Progenitor cell of endocrine pancreas (in vitro differentiated cells): Measurements from ENCODE around the gene CLEC16A. TPM values are rescaled to one million over a fixed set of nuclear protein-coding genes. Genes with fewer than 3 reads are reported as not detected.

Experiments
- DNase-seq: peaks from one replicate; pipeline ENCODE4 v3.0.0; 2021; ENCODE audit warnings: low spot score; ENCODE audit not compliant: unreplicated experiment
- H3K27ac Mint-ChIP-seq: 2 replicates; pipeline ENCODE4 v1.8.0; 2021; ENCODE audit warnings: mild to moderate bottlenecking, moderate library complexity, mixed read lengths
- H3K27me3 Mint-ChIP-seq: 2 replicates; pipeline ENCODE4 v1.8.0; 2021; ENCODE audit warnings: mixed read lengths
- H3K36me3 Mint-ChIP-seq: 2 replicates; pipeline ENCODE4 v1.8.0; 2022; ENCODE audit warnings: mixed read lengths; ENCODE audit not compliant: insufficient read depth
- H3K4me1 Mint-ChIP-seq: 2 replicates; pipeline ENCODE4 v1.8.0; 2021; ENCODE audit warnings: low read depth, mixed read lengths
- H3K4me3 Mint-ChIP-seq: 2 replicates; pipeline ENCODE4 v1.8.0; 2021; ENCODE audit warnings: low read depth, mild to moderate bottlenecking, moderate library complexity, mixed read lengths
- H3K9me3 Mint-ChIP-seq: 2 replicates; pipeline ENCODE4 v1.8.0; 2021; ENCODE audit warnings: low read depth, mixed read lengths
- total RNA-seq: library from RNA; stranded (reverse); gene quantifications from 2 replicates; pipeline ENCODE4 v1.2.1, GENCODE V29; 2021
- TF ChIP-seq, protein P1 (sequence below): fragments of 200-600 bp; sonication (generic); IDR thresholded peaks from one replicate; pipeline ENCODE4 v1.5.0; 2021; ENCODE audit warnings: antibody characterized with exemption, mild to moderate bottlenecking; ENCODE audit not compliant: unreplicated experiment

CLEC16A gene
- total RNA-seq, 1 donor from 2014 or later = 34.3 TPM

DNA sequence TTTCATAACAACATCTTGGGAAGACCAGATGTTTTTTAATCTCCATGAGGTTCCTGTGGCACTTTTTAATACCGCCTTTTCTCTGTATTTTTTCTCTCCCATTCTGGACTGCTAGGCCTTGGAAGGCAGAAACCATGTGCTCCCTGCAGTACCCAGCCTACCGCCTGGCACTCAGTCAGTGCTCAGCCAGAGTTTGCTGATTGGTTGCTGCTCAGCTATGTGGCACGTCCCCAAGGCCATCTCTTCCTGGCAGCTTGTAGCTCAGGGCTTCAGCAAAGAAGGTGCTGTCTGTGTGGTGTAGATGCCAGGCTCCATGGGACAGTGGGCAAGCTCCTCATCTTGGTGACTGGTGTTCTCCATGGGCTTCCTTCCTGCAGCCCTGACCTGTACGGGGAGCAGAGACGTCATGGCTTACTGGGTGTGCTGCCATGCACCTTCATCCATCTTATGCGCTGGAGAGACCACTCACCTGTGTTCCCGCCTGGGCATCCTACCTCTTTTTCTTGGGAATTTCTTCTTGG is 86.7 kb downstream of the CLEC16A start:
- Mint-ChIP-seq H3K27me3 (no peaks in the 10 kb centered on the region), H3K36me3 (peaks cover 49% of the 10 kb centered on the region), H3K4me3 (no peak overlapping the region), H3K4me1 (peaks cover 2% of the 10 kb centered on the region), H3K9me3 (peaks cover 17% of the 10 kb centered on the region), H3K27ac (no peak overlapping the region)
- DNase-seq = no peak
- TF ChIP-seq, protein P1, sequence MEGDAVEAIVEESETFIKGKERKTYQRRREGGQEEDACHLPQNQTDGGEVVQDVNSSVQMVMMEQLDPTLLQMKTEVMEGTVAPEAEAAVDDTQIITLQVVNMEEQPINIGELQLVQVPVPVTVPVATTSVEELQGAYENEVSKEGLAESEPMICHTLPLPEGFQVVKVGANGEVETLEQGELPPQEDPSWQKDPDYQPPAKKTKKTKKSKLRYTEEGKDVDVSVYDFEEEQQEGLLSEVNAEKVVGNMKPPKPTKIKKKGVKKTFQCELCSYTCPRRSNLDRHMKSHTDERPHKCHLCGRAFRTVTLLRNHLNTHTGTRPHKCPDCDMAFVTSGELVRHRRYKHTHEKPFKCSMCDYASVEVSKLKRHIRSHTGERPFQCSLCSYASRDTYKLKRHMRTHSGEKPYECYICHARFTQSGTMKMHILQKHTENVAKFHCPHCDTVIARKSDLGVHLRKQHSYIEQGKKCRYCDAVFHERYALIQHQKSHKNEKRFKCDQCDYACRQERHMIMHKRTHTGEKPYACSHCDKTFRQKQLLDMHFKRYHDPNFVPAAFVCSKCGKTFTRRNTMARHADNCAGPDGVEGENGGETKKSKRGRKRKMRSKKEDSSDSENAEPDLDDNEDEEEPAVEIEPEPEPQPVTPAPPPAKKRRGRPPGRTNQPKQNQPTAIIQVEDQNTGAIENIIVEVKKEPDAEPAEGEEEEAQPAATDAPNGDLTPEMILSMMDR = no peak

DNA sequence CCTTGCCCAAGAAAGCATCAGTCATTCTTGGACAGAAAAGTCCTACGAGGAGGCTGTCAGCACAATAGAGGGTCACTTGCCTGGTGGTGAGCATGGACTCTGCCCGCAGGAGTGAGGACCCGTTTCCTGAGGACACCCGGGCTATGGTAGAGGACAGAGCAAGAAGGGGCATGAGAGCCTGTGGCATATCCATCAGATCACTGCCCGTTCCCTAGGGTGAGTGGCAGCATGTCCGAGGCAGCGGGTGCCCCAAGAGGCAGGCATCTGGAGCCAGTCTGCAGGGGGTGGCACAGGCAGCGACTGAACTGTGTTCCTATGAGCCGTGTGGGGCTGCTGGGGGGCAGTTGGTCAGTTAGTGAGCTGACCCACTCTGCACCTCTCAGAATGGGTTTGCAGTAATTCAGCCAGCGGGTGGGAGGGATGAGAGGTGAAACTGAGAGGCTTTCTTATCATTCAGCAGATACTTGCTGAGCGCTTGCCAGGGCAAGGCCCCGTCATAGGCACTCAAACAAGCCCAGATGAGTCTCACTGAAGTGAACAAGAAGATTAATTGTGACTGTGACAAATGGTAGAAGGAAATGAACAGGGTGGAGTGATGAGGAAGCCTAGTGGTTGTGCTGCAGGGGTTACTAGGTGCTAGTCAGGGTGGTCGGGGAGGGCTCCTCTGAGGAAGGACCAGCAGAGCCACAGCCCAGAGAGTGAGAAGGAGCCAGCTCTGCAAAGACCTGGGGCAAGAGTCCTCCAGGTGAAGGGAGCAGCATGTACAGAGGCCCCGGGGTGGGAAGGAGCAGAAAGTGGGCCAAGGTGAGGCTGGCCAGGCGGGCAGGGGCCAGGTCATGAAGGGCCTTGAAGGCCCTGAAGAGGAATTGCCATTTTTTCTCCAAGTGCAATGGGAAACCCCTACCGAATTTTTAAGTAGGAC is 87.9 kb downstream of the CLEC16A start:
- H3K9me3 Mint-ChIP-seq = peaks cover 8% of the 10 kb centered on the region
- DNase-seq = no peak
- H3K4me3 Mint-ChIP-seq = no peak overlapping the region
- TF ChIP-seq, protein P1 = no peak
- peaks cover 2% of the 10 kb centered on the region for H3K4me1 Mint-ChIP-seq
- H3K27me3 Mint-ChIP-seq = no peaks in the 10 kb centered on the region
- no peak overlapping the region for H3K27ac Mint-ChIP-seq
- peaks cover 38% of the 10 kb centered on the region for H3K36me3 Mint-ChIP-seq

DNA sequence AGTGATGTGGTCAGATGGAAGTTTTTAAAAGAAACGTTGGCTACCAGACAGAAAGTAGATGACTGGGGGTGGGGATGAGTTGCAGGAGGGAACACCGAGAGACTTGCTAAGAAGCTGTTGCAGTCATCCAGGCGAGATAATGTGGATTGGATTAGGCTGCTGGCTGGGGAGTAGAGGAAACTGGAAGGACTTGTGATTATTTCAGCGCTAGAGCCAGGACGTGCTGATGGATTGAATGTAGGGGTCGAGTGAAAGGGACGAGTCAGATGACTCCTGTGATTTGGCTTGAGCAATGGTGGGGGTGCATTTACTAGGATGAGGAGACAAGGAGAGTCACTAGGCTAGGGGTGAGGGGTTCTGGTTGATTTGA is 88.5 kb downstream of the CLEC16A start:
- Mint-ChIP-seq H3K4me1 (peaks cover 2% of the 10 kb centered on the region), H3K4me3 (no peak overlapping the region), H3K27me3 (no peaks in the 10 kb centered on the region), H3K36me3 (peaks cover 34% of the 10 kb centered on the region), H3K27ac (no peak overlapping the region), H3K9me3 (peaks cover 4% of the 10 kb centered on the region)
- no peak for DNase-seq
- TF ChIP-seq, protein P1 = no peak

DNA sequence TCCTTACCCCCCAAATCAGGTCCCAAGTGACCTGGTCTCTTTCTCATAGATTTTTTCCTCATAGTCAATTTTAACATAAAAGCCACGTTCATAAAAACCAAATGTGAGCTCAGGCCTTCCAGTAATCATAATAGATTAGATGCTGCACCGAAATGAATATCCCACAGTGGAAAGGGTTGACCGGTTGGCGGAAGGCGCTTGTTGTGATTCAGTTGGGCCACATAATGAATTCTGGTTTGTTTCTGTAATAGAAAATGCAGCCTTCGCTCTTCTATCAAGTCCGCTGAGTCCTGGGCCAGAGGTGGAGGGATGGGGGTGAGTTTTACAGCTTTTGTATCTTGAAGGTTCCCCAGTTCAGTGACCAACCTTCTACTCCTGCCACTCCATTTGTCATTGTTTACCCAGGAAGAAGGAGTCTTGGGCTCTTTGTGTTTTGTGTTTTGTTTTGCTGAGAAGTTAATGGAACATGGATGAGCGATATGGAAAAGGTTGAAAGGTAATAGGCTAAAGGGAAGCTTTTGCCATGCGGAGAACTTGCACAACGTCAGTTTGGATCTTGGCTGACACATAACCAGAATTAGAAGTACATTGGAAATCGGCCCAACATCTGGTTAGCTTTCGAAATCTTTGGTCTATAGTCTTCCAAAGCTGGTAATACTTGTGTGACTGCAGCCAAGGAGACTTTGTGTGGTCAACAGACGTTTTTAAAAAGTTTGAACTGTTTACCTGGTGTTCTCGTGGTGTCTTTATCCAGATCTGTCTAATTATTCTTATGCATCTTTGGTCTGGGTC is 89.5 kb downstream of the CLEC16A start:
- Mint-ChIP-seq H3K4me3 (no peak overlapping the region), H3K27me3 (no peaks in the 10 kb centered on the region), H3K9me3 (peaks cover 3% of the 10 kb centered on the region), H3K36me3 (peaks cover 30% of the 10 kb centered on the region), H3K27ac (no peak overlapping the region), H3K4me1 (peaks cover 2% of the 10 kb centered on the region)
- TF ChIP-seq, protein P1 = no peak
- no peak for DNase-seq

DNA sequence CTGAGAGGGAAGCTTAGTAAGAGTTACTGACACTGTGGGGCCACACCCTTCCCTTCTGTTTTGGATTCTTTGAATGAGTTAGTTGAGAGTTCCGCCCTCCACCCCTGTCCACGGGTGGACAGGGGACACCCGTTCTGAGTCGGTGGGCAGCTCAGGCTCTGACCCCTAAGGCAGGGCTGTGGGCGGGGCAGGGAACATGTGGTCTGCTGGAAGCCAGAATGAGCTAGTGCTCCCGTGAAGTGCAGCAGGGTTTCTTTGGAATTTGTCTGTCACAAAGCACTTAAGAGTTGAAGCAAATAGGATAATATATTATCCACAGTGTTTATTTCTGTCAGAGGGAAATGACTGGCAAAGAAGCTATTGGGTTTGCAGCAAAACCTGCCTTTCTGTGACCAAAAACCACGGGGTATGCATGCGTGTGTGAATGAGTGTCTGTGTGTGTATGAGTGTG is 90.1 kb downstream of the CLEC16A start:
- no peak for DNase-seq
- no peaks in the 10 kb centered on the region for H3K27me3 Mint-ChIP-seq
- no peak overlapping the region for H3K27ac Mint-ChIP-seq
- TF ChIP-seq, protein P1 = no peak
- H3K4me3 Mint-ChIP-seq = no peak overlapping the region
- H3K4me1 Mint-ChIP-seq = peaks cover 2% of the 10 kb centered on the region
- H3K9me3 Mint-ChIP-seq = no peaks in the 10 kb centered on the region
- peaks cover 23% of the 10 kb centered on the region for H3K36me3 Mint-ChIP-seq
